ENCODE measurements around the gene KRT16. TPM values are rescaled to one million over a fixed set of nuclear protein-coding genes. Genes with fewer than 3 reads are reported as not detected.
"Not testable (repeated sequence)": the region's sequence is repeated elsewhere in the genome, so short reads cannot be mapped to it uniquely, and the experiment has no call there.

Gene KRT16
- total and polyA plus RNA-seq, 2 donors = 0.20 TPM; not detected in 1

GRCh38 chr17:41652461-41652970, 39.9 kb upstream of the KRT16 start:
- 78% methylated on average over 5 of the region's 5 CpGs for WGBS
- H3K36me3 ChIP-seq (ENCODE audit: insufficient read depth) = no peaks in the 10 kb centered on the region
- no peak overlapping the region for H3K4me3 ChIP-seq (ENCODE audit: low read depth, low read length)
- H3K27ac ChIP-seq (ENCODE audit: low read depth) = peak overlapping the region; percentile 75
- H3K4me1 ChIP-seq (ENCODE audit: insufficient read depth) = no peaks in the 10 kb centered on the region
- DNase-seq (ENCODE audit: extremely low spot score) = no peak

GRCh38 chr17:41651625-41652460, 39.3 kb upstream of the KRT16 start:
- no peak for DNase-seq (ENCODE audit: extremely low spot score)
- no peak overlapping the region for H3K4me3 ChIP-seq (ENCODE audit: low read depth, low read length)
- 63% methylated on average over 13 of the region's 13 CpGs for WGBS
- no peaks in the 10 kb centered on the region for H3K4me1 ChIP-seq (ENCODE audit: insufficient read depth)
- no peaks in the 10 kb centered on the region for H3K36me3 ChIP-seq (ENCODE audit: insufficient read depth)
- peak overlapping the region; percentile 75 for H3K27ac ChIP-seq (ENCODE audit: low read depth)

GRCh38 chr17:41650794-41651624, 38.4 kb upstream of the KRT16 start:
- 70% methylated on average over 15 of the region's 15 CpGs for WGBS
- DNase-seq (ENCODE audit: extremely low spot score) = no peak
- H3K36me3 ChIP-seq (ENCODE audit: insufficient read depth) = no peaks in the 10 kb centered on the region
- no peaks in the 10 kb centered on the region for H3K4me1 ChIP-seq (ENCODE audit: insufficient read depth)
- no peak overlapping the region for H3K4me3 ChIP-seq (ENCODE audit: low read depth, low read length)
- H3K27ac ChIP-seq (ENCODE audit: low read depth) = peak overlapping the region; percentile 84

GRCh38 chr17:41649923-41650519, 37.5 kb upstream of the KRT16 start:
- Histone ChIP-seq H3K4me1 (ENCODE audit: insufficient read depth) (no peaks in the 10 kb centered on the region), H3K36me3 (ENCODE audit: insufficient read depth) (no peaks in the 10 kb centered on the region), H3K4me3 (ENCODE audit: low read depth, low read length) (no peak overlapping the region), H3K27ac (ENCODE audit: low read depth) (peak overlapping the region; percentile 84)
- no peak for DNase-seq (ENCODE audit: extremely low spot score)
- WGBS = 91% methylated on average over 10 of the region's 10 CpGs

- Histone ChIP-seq H3K4me1 (ENCODE audit: insufficient read depth) (no peaks in the 10 kb centered on the region), H3K4me3 (ENCODE audit: low read depth, low read length) (no peak overlapping the region), H3K36me3 (ENCODE audit: insufficient read depth) (no peaks in the 10 kb centered on the region), H3K27ac (ENCODE audit: low read depth) (peak overlapping the region; percentile 46)
- DNase-seq (ENCODE audit: extremely low spot score) = no peak
- WGBS = 7% methylated on average over 39 of the region's 39 CpGs
Observed at GRCh38 chr17:41648411-41649195, 36.0 kb upstream of the KRT16 start.

GRCh38 chr17:41647940-41648410, 35.4 kb upstream of the KRT16 start:
- 1% methylated on average over 22 of the region's 22 CpGs for WGBS
- no peak overlapping the region for H3K4me3 ChIP-seq (ENCODE audit: low read depth, low read length)

GRCh38 chr17:41647038-41647813, 34.7 kb upstream of the KRT16 start:
- WGBS = 77% methylated on average over 15 of the region's 15 CpGs
- Histone ChIP-seq H3K4me3 (ENCODE audit: low read depth, low read length) (no peak overlapping the region), H3K36me3 (ENCODE audit: insufficient read depth) (no peaks in the 10 kb centered on the region), H3K27ac (ENCODE audit: low read depth) (no peak overlapping the region), H3K4me1 (ENCODE audit: insufficient read depth) (no peaks in the 10 kb centered on the region)
- DNase-seq (ENCODE audit: extremely low spot score) = no peak

More at GRCh38 chr17:41647940-41648410, 35.4 kb upstream of the KRT16 start:
- DNase-seq (ENCODE audit: extremely low spot score) = no peak
- H3K36me3 ChIP-seq (ENCODE audit: insufficient read depth) = no peaks in the 10 kb centered on the region
- H3K4me1 ChIP-seq (ENCODE audit: insufficient read depth) = no peaks in the 10 kb centered on the region
- peak overlapping the region; percentile 46 for H3K27ac ChIP-seq (ENCODE audit: low read depth)

GRCh38 chr17:41642252-41643156, 29.9 kb upstream of the KRT16 start:
- Histone ChIP-seq H3K4me1 (ENCODE audit: insufficient read depth) (no peaks in the 10 kb centered on the region), H3K27ac (ENCODE audit: low read depth) (no peak overlapping the region), H3K36me3 (ENCODE audit: insufficient read depth) (no peaks in the 10 kb centered on the region), H3K4me3 (ENCODE audit: low read depth, low read length) (no peak overlapping the region)
- WGBS = 86% methylated on average over 13 of the region's 13 CpGs
- no peak for DNase-seq (ENCODE audit: extremely low spot score)

GRCh38 chr17:41640596-41640995, 28.0 kb upstream of the KRT16 start:
- 98% methylated on average over 5 of the region's 5 CpGs for WGBS
- not testable (repeated sequence) for DNase-seq (ENCODE audit: extremely low spot score); H3K27ac ChIP-seq (ENCODE audit: low read depth); H3K4me3 ChIP-seq (ENCODE audit: low read depth, low read length); H3K4me1 ChIP-seq (ENCODE audit: insufficient read depth); H3K36me3 ChIP-seq (ENCODE audit: insufficient read depth)

GRCh38 chr17:41639492-41640473, 27.2 kb upstream of the KRT16 start:
- 94% methylated on average over 7 of the region's 7 CpGs for WGBS
- H3K4me3 ChIP-seq (ENCODE audit: low read depth, low read length) = no peak overlapping the region
- DNase-seq (ENCODE audit: extremely low spot score) = no peak
- H3K4me1 ChIP-seq (ENCODE audit: insufficient read depth) = no peaks in the 10 kb centered on the region
- no peak overlapping the region for H3K27ac ChIP-seq (ENCODE audit: low read depth)
- no peaks in the 10 kb centered on the region for H3K36me3 ChIP-seq (ENCODE audit: insufficient read depth)

GRCh38 chr17:41638941-41639340, 26.4 kb upstream of the KRT16 start:
- H3K4me1 ChIP-seq (ENCODE audit: insufficient read depth) = no peaks in the 10 kb centered on the region
- no peak overlapping the region for H3K4me3 ChIP-seq (ENCODE audit: low read depth, low read length)
- 82% methylated on average over 6 of the region's 6 CpGs for WGBS
- H3K27ac ChIP-seq (ENCODE audit: low read depth) = no peak overlapping the region
- no peak for DNase-seq (ENCODE audit: extremely low spot score)
- H3K36me3 ChIP-seq (ENCODE audit: insufficient read depth) = no peaks in the 10 kb centered on the region
